ENCODE data around the gene TPST2. TPM values are rescaled to one million over a fixed set of nuclear protein-coding genes. Genes with fewer than 3 reads are reported as not detected.

TPST2 gene
- total and polyA plus RNA-seq, 2 experiments from 2014 or later: 17.8 to 44.2 TPM

GRCh38 chr22:26620197-26620596 is 30.3 kb upstream of the TPST2 start:
- H3K36me3 ChIP-seq: no peaks in the 10 kb centered on the region
- peaks cover 9% of the 10 kb centered on the region for H3K4me1 ChIP-seq (ENCODE audit: low read depth)
- DNase-seq (ENCODE audit: low read depth in 1 of 2, low spot score in 1 of 2): no peak
- no peaks in the 10 kb centered on the region for H3K27me3 ChIP-seq
- H3K4me3 ChIP-seq: no peak overlapping the region
- TF ChIP-seq CTCF (IDR thresholded peaks at IDR 0.05; ENCODE audit: low read depth, low read length): no peak
- no peaks in the 10 kb centered on the region for H3K9me3 ChIP-seq (ENCODE audit: low read depth)
- H3K27ac ChIP-seq: no peak overlapping the region

- Histone ChIP-seq H3K4me1 (ENCODE audit: low read depth) (peaks cover 9% of the 10 kb centered on the region), H3K36me3 (no peaks in the 10 kb centered on the region), H3K27ac (no peak overlapping the region), H3K4me3 (no peak overlapping the region), H3K9me3 (ENCODE audit: low read depth) (no peaks in the 10 kb centered on the region), H3K27me3 (peaks cover 3% of the 10 kb centered on the region)
- DNase-seq (ENCODE audit: low read depth in 1 of 2, low spot score in 1 of 2): no peak
- TF ChIP-seq CTCF (IDR thresholded peaks at IDR 0.05; ENCODE audit: low read depth, low read length): no peak
Observed at GRCh38 chr22:26619510-26619909, 29.6 kb upstream of the TPST2 start.

DNA sequence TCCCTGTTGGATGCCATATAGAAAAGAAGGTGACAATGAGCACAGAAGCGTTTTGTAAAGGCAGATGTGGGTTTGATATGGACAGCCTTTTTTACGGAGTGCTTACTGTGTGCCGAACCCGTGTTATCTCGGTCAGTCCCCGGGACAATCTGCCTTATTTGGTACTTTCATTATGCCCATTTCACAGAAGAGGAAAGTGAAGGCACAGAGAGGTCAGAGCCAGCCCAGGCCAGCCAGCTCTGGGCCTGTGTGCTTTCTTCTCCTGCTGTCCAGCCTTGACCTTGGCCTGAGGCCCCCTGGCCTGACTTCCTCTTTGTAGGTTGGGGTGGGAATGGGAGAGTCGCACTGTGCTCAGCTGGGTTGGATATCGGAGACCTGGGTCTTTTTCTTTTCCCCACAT is 28.5 kb upstream of the TPST2 start:
- Histone ChIP-seq H3K4me3 (no peak overlapping the region), H3K9me3 (ENCODE audit: low read depth) (no peaks in the 10 kb centered on the region), H3K4me1 (ENCODE audit: low read depth) (peaks cover 9% of the 10 kb centered on the region), H3K36me3 (no peaks in the 10 kb centered on the region), H3K27me3 (peaks cover 11% of the 10 kb centered on the region), H3K27ac (no peak overlapping the region)
- TF ChIP-seq CTCF (IDR thresholded peaks at IDR 0.05; ENCODE audit: low read depth, low read length): no peak
- DNase-seq (ENCODE audit: low read depth in 1 of 2, low spot score in 1 of 2): no peak

DNA sequence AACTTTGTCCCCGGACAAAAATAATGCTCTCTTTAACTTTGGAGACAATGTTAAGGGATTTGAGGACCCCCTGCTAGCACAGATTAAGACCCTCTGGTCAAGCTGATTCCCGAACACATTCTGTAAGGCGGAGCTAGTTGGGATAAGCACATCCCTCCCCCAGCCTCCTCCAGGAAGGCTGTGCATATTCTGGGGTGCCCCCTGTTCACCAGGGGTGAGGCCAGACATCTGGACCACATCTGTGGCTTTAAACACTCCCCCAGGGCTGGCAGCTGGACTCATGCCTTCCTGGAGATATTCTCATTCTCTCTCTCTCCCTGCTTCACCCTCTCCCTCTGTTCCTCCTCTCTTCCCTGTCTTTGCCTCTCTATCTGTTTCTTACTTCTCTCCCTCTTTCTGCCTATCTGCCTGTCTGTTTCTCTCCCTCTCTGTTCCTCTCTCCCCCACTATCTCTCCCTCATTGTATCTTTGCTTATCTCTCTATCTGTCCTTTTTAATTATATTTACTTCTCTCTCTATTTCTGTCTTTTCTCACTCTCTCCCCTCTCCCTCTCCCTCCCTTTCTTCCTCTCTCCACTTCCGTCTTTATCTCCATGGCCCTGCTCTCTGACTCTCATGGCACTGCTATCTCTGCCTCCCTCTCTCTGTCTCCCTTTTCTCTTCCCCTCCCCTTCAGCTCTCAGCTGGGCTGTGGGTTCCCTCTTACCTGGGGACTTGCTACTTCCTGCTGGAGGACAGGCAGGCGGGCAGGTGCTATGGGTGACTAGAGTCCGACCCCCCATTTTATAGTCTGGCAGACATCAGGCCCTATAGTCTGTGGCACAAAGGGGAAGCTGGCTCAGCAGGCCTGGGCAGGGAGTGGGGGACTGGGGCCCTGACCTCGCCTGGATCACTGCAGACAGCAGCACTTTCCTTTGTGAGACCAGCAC is 27.6 kb upstream of the TPST2 start, which contains the start of gene CRYBB1:
Gene CRYBB1 (minus strand): TSS at position 757 of the 929 bp plus-strand sequence. CDS start 1,708 bp downstream, outside the sequence.
- Histone ChIP-seq H3K36me3 (no peaks in the 10 kb centered on the region), H3K9me3 (ENCODE audit: low read depth) (no peaks in the 10 kb centered on the region), H3K4me3 (no peak within 1 kb of the TSS), H3K27me3 (peaks cover 11% of the 10 kb centered on the region), H3K4me1 (ENCODE audit: low read depth) (peaks cover 9% of the 10 kb centered on the region), H3K27ac (no peak within 1 kb of the TSS)
- DNase-seq (ENCODE audit: low read depth in 1 of 2, low spot score in 1 of 2): peak in 1 of 2 donors; percentile 40
- no peak for TF ChIP-seq CTCF (IDR thresholded peaks at IDR 0.05; ENCODE audit: low read depth, low read length)

DNA sequence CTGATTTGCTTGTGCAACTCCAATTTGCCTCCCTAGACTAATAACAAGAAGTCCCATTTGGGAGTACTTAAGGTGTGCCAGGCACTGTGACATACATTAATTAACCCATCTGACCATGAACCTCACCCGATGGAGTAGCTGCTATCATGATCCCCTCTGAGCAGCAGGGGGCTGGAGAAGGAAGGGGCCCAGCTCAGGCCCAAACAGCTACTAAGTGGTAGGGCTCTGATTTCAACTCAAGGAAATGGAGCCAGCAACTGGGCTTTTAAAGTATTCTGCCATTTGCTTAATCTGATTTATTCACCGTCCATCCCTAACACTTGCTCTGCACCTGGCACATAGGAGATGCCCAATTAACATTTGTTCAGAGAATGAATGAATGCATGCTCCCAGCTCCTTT is 26.7 kb upstream of the TPST2 start:
- no peak overlapping the region for H3K27ac ChIP-seq
- no peak overlapping the region for H3K4me3 ChIP-seq
- H3K4me1 ChIP-seq (ENCODE audit: low read depth): peaks cover 9% of the 10 kb centered on the region
- no peak for DNase-seq (ENCODE audit: low read depth in 1 of 2, low spot score in 1 of 2)
- H3K36me3 ChIP-seq: no peaks in the 10 kb centered on the region
- TF ChIP-seq CTCF (IDR thresholded peaks at IDR 0.05; ENCODE audit: low read depth, low read length): no peak
- H3K27me3 ChIP-seq: peaks cover 11% of the 10 kb centered on the region
- H3K9me3 ChIP-seq (ENCODE audit: low read depth): no peaks in the 10 kb centered on the region
